IMR-90 (cell line): ENCODE data around the gene ADAP1. TPM values are rescaled to one million over a fixed set of nuclear protein-coding genes. Genes with fewer than 3 reads are reported as not detected.

Experiments used
- ATAC-seq: fragments of 200-7000 bp; cut with Tn5 transposase; 2 replicates; pipeline ENCODE4 v1.9.1; 2020; ENCODE audit warnings: low read depth, mild to moderate bottlenecking, moderate library complexity
- BruUV-seq: library from RNA; stranded (reverse); fragments of 400-500 nt; replicated peaks from 2 replicates; lab custom pipeline; 2021; lab: Mats Ljungman, UMichigan
- CTCF ChIA-PET: fragments of 300-600 bp; formaldehyde crosslinking; extraction: SDS; loops from one replicate; lab custom pipeline; 2021; ENCODE audit warnings: antibody characterized with exemption; lab: Yijun Ruan, JAX
- POLR2A ChIA-PET: fragments of 300-600 bp; sonication (Branson Sonifier 250); formaldehyde crosslinking; loops from one replicate; lab custom pipeline; 2022; ENCODE audit warnings: antibody characterized with exemption; ENCODE audit not compliant: unreplicated experiment; lab: Charles Lee
- DNase-seq: peaks from one replicate; pipeline ENCODE4 v3.0.0; 2013
- H2AFZ ChIP-seq: replicated peaks from 2 replicates; pipeline ENCODE3; 2013; ENCODE audit warnings: low read length, mild to moderate bottlenecking; ENCODE audit not compliant: poor library complexity
- H2AK5ac ChIP-seq: 2 replicates; pipeline ENCODE4 v1.6.1; 2013; ENCODE audit warnings: low read depth, low read length, inconsistent platforms
- H2AK9ac ChIP-seq: replicated peaks from 2 replicates; pipeline ENCODE3; 2013; ENCODE audit warnings: mild to moderate bottlenecking, low read depth, low read length, moderate library complexity; ENCODE audit not compliant: poor library complexity
- H2BK120ac ChIP-seq: 2 replicates; pipeline ENCODE4 v1.6.1; 2013; ENCODE audit warnings: low read depth, low read length, inconsistent platforms
- H2BK15ac ChIP-seq: 3 replicates; pipeline ENCODE4 v1.6.1; 2013; ENCODE audit warnings: low read depth, low read length, inconsistent platforms
- H2BK20ac ChIP-seq: 2 replicates; pipeline ENCODE4 v1.6.1; 2013; ENCODE audit warnings: low read depth, mild to moderate bottlenecking, inconsistent platforms, low read length, moderate library complexity
- H2BK5ac ChIP-seq: 2 replicates; pipeline ENCODE4 v1.6.1; 2013; ENCODE audit warnings: mild to moderate bottlenecking, low read depth, low read length, inconsistent platforms; ENCODE audit not compliant: poor library complexity, severe bottlenecking
- H3K14ac ChIP-seq: replicated peaks from 2 replicates; pipeline ENCODE4 v1.6.1; 2013; ENCODE audit warnings: low read depth, low read length, inconsistent platforms
- H3K18ac ChIP-seq: 2 replicates; pipeline ENCODE4 v1.6.1; 2013; ENCODE audit warnings: low read depth, low read length, control low read depth
- H3K23ac ChIP-seq: 2 replicates; pipeline ENCODE4 v1.6.1; 2013; ENCODE audit warnings: low read depth, low read length, inconsistent platforms
- H3K27ac ChIP-seq: 2 replicates; pipeline ENCODE4 v1.5.1; 2013; ENCODE audit warnings: mild to moderate bottlenecking, control low read depth, low read length; ENCODE audit not compliant: insufficient read depth
- H3K27me3 ChIP-seq: 2 replicates; pipeline ENCODE4 v1.6.1; 2013; ENCODE audit warnings: low read length; ENCODE audit not compliant: control insufficient read depth, insufficient read depth
- H3K36me3 ChIP-seq: 2 replicates; pipeline ENCODE4 v1.6.1; 2013; ENCODE audit warnings: low read length, mixed read lengths; ENCODE audit not compliant: control insufficient read depth, insufficient read depth
- H3K4ac ChIP-seq: 2 replicates; pipeline ENCODE4 v1.6.1; 2013; ENCODE audit warnings: low read depth, low read length, inconsistent platforms
- H3K4me1 ChIP-seq: 2 replicates; pipeline ENCODE4 v1.6.1; 2013; ENCODE audit warnings: low read length, mixed read lengths; ENCODE audit not compliant: control insufficient read depth, insufficient read depth
- H3K4me2 ChIP-seq: 2 replicates; pipeline ENCODE4 v1.6.1; 2013; ENCODE audit warnings: low read depth, mild to moderate bottlenecking, control low read depth, low read length, moderate library complexity
- H3K4me3 ChIP-seq: 2 replicates; pipeline ENCODE4 v1.5.1; 2013; ENCODE audit warnings: low read depth, mild to moderate bottlenecking, control low read depth, low read length, moderate library complexity; ENCODE audit not compliant: insufficient read depth
- H3K56ac ChIP-seq: 2 replicates; pipeline ENCODE4 v1.6.1; 2013; ENCODE audit warnings: low read length, inconsistent platforms; ENCODE audit not compliant: insufficient read depth; ENCODE audit errors: extremely low read depth
- H3K79me1 ChIP-seq, 2 experiments: 2 replicates each; pipeline ENCODE4 v1.6.1; 2013; ENCODE audit warnings: low read length in 2 of 2, inconsistent platforms in 1 of 2, low read depth in 1 of 2
- H3K9ac ChIP-seq: 2 replicates; pipeline ENCODE4 v1.6.1; 2013; ENCODE audit warnings: low read depth, low read length, control low read depth
- H3K9me1 ChIP-seq: 2 replicates; pipeline ENCODE4 v1.6.1; 2013; ENCODE audit warnings: low read length, inconsistent platforms; ENCODE audit not compliant: insufficient read depth
- H3K9me3 ChIP-seq: 2 replicates; pipeline ENCODE4 v1.6.1; 2013; ENCODE audit warnings: low read length; ENCODE audit not compliant: control insufficient read depth, insufficient read depth
- H4K20me1 ChIP-seq: 2 replicates; pipeline ENCODE4 v1.6.1; 2013; ENCODE audit warnings: low read length, inconsistent platforms; ENCODE audit not compliant: insufficient read depth
- H4K5ac ChIP-seq: 2 replicates; pipeline ENCODE4 v1.6.1; 2013; ENCODE audit warnings: mild to moderate bottlenecking, low read depth, low read length, control low read depth
- H4K8ac ChIP-seq, 2 experiments: 2 replicates each; pipeline ENCODE4 v1.6.1; 2013; ENCODE audit warnings: low read depth in 2 of 2, low read length in 2 of 2, control low read depth in 1 of 2, inconsistent platforms in 1 of 2
- H4K91ac ChIP-seq: 2 replicates; pipeline ENCODE4 v1.6.1; 2013; ENCODE audit warnings: low read depth, low read length, inconsistent platforms; ENCODE audit not compliant: insufficient read depth
- CTCF ChIP-seq: conservative IDR thresholded peaks from 2 replicates; pipeline ENCODE4 v1.5.1; 2012; ENCODE audit warnings: mild to moderate bottlenecking, low read depth, low read length, improper control_type of control experiment
- POLR2A ChIP-seq: IDR thresholded peaks from 2 replicates; pipeline ENCODE4 v1.6.1; 2012; ENCODE audit warnings: mild to moderate bottlenecking, low read depth, low read length
- WGBS, 2 experiments: methylation state at CpG; one replicate each; pipeline versions ENCODE4 v1.1.5 to v1.1.7; 2013; ENCODE audit warnings: missing lambda C conversion rate in 2 of 2; ENCODE audit not compliant: insufficient read length in 1 of 2; ENCODE audit errors: extremely low coverage in 2 of 2; 5-methylcytosine and 5-hydroxymethylcytosine counted together
- dilution Hi-C: fragments of 300-500 bp; cut with HindIII; formaldehyde crosslinking; loops from one replicate; pipeline ENCODE4 v1.14.3; 2018; ENCODE audit warnings: low sequenced_read_pairs; ENCODE audit not compliant: unreplicated experiment
- in situ Hi-C: fragments of 300-500 bp; cut with MboI; formaldehyde crosslinking; loops from 3 replicates; pipeline ENCODE4 v1.14.3; 2019; ENCODE audit warnings: low sequenced_read_pairs, inconsistent platforms, mixed read lengths
- intact Hi-C: fragments of 100-400 bp; cut with micrococcal nuclease; formaldehyde crosslinking; loops from 2 replicates; pipeline ENCODE4 v1.10.0; 2022
- polyA plus RNA-seq, 3 experiments: library from polyadenylated mRNA; depleted of rRNA; stranded (reverse); fragments of >200 nt; gene quantifications; 2 replicates each; pipeline ENCODE4 v1.2.3, GENCODE V29; 2012; ENCODE audit warnings: low replicate concordance in 1 of 3
- total RNA-seq: library from RNA; depleted of rRNA; stranded (reverse); fragments of >200 nt; gene quantifications from 2 replicates; pipeline ENCODE4 v1.2.3, GENCODE V29; 2012

The ADAP1 gene
- total and polyA plus RNA-seq, 2 of the 4 experiments (the other 2 are of a cell fraction): 1.4 to 2.0 TPM

DNA sequence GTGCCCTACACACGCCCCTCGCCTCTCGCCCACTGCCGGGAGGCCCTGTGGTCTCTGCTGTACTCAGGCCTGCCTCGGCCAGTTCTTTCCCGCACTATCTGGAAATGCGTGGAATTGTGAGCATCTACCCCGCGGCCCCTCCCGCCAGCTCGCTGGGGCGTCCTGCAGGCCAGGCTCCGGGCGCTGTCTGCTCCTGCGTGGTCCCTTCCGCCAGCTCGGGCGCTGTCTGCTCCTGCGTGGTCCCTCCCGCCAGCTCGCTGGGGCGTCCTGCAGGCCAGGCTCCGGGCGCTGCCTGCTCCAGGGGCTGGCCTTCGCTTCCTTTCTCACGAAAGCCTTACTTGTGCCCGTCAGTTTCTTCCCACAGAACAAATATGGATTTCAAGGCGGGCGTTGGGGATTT, 63.2 kb downstream of the ADAP1 start:
- Histone ChIP-seq H3K4me1 (no peaks in the 10 kb centered on the region), H3K9me3 (no peaks in the 10 kb centered on the region), H3K23ac (no peak overlapping the region), H3K27ac (no peak overlapping the region), H3K9me1 (0 out of 2 replicates have a peak, but pooled peaks cover 5% of the 10 kb centered on the region), H3K14ac (no peak overlapping the region), H3K4me2 (no peak overlapping the region), H2AFZ (no peak overlapping the region), H2BK20ac (no peak overlapping the region), H4K91ac (no peak overlapping the region), H2BK5ac (no peak overlapping the region), H3K18ac (no peak overlapping the region), H2AK5ac (no peak overlapping the region), H4K8ac (no peak overlapping the region), H2BK120ac (no peak overlapping the region), H3K4me3 (no peak overlapping the region), H3K36me3 (peaks cover 68% of the 10 kb centered on the region), H3K56ac (no peak overlapping the region), H4K20me1 (peaks cover 27% of the 10 kb centered on the region), H2AK9ac (no peak overlapping the region), H3K4ac (no peak overlapping the region), H4K5ac (no peak overlapping the region), H2BK15ac (no peak overlapping the region), H3K79me1 (peaks cover 11 to 33% of the 10 kb centered on the region in 2 experiments), H3K9ac (no peak overlapping the region), H3K27me3 (no peaks in the 10 kb centered on the region)
- intact Hi-C loops (no loop called here), in situ Hi-C loops (no loop called here), dilution Hi-C loops (no loop called here)
- ATAC-seq (no peak), DNase-seq (no peak)
- no TSS peak for BruUV-seq
- 94% methylated on average over 7 of the region's 29 CpGs; no CpG with 5 or more reads in 1 of the 2 experiments for WGBS, 2 experiments
- CTCF ChIA-PET: no interaction called here
- TF ChIP-seq CTCF (no peak), POLR2A (no peak)
- POLR2A ChIA-PET: no interaction called here
